ENCODE data around the gene NOVA2.
A peak's percentile ranks its signal among the peaks of the same experiment; 100 is the strongest.

NOVA2 gene

GRCh38 chr19:45885556-45886426 is 87.9 kb downstream of the NOVA2 start, which contains the start of gene IRF2BP1:
IRF2BP1 (minus strand) TSS chr19:45886141; CDS start chr19:45885774, 367 bp downstream.
- TF ChIP-seq CTCF (IDR thresholded peaks at IDR 0.05), result peak in 1 of 2 experiments; percentile 9
- intact Hi-C loops (cut with DNase I; ENCODE audit: low total_unique reads), result loop anchor here (10.0 kb wide), 1 partner anchor 129 kb away; no protein-coding TSS in a partner anchor
- H3K4me3 ChIP-seq, result peak within 1 kb of the TSS; percentile 75 to 90
- peaks cover 5 to 23% (median 20%) of the 10 kb centered on the region in 3 donors for H3K36me3 ChIP-seq
- no peaks in the 10 kb centered on the region for H3K27me3 ChIP-seq
- H3K27ac ChIP-seq, result peak within 1 kb of the TSS; percentile 81 to 84
- peaks cover 3 to 45% (median 38%) of the 10 kb centered on the region in 4 donors for H3K4me1 ChIP-seq
- peak; percentile 94 to 95 for DNase-seq
- H3K9me3 ChIP-seq, result no peaks in the 10 kb centered on the region

GRCh38 chr19:45884682-45885555 is 88.7 kb downstream of the NOVA2 start:
- Histone ChIP-seq H3K27ac (peak overlapping the region; percentile 81 to 84), H3K27me3 (no peaks in the 10 kb centered on the region), H3K36me3 (peaks cover 5 to 15% (median 14%) of the 10 kb centered on the region in 3 donors), H3K4me1 (peaks cover 3 to 45% (median 38%) of the 10 kb centered on the region in 4 donors), H3K4me3 (peak overlapping the region; percentile 75 to 90), H3K9me3 (no peaks in the 10 kb centered on the region)
- TF ChIP-seq CTCF (IDR thresholded peaks at IDR 0.05), result no peak
- no peak for DNase-seq
- intact Hi-C loops (cut with DNase I; ENCODE audit: low total_unique reads), result loop anchor here (5.0 to 10.0 kb wide), 2 partner anchors 68 to 130 kb away; partner anchors contain the start of gene RSPH6A

GRCh38 chr19:45883881-45884681 is 89.6 kb downstream of the NOVA2 start:
- TF ChIP-seq CTCF (IDR thresholded peaks at IDR 0.05), result no peak

More at GRCh38 chr19:45883881-45884681, 89.6 kb downstream of the NOVA2 start:
- Histone ChIP-seq H3K4me3 (peak overlapping the region in 1 of 2 donors; percentile 90), H3K9me3 (no peaks in the 10 kb centered on the region), H3K27ac (no peak overlapping the region), H3K27me3 (no peaks in the 10 kb centered on the region), H3K4me1 (peaks cover 3 to 45% (median 38%) of the 10 kb centered on the region in 4 donors), H3K36me3 (peaks cover 5 to 14% (median 13%) of the 10 kb centered on the region in 3 donors)
- no peak for DNase-seq
- intact Hi-C loops (cut with DNase I; ENCODE audit: low total_unique reads), result loop anchor here (5.0 to 10.0 kb wide), 2 partner anchors 67 to 131 kb away; partner anchors contain the start of gene RSPH6A
